Fibroblast of mammary gland (primary cell): ENCODE results near the gene ATCAY.
A peak's percentile ranks its signal among the peaks of the same experiment; 100 is the strongest.

Source experiments
- DNase-seq: peaks from one replicate; pipeline ENCODE4 v3.0.0-alpha.2; 2010; ENCODE audit warnings: low read depth
- H3K4me3 ChIP-seq: 2 replicates; pipeline ENCODE4 v1.5.1; 2011; ENCODE audit warnings: low read depth, mild to moderate bottlenecking, low read length, moderate library complexity; ENCODE audit not compliant: control insufficient read depth
- TF ChIP-seq, protein P1 (sequence below): conservative IDR thresholded peaks from 2 replicates; pipeline ENCODE4 v1.5.1; 2011; ENCODE audit warnings: low read depth, low read length, inconsistent platforms; ENCODE audit not compliant: control insufficient read depth, insufficient read depth

The ATCAY gene

DNA sequence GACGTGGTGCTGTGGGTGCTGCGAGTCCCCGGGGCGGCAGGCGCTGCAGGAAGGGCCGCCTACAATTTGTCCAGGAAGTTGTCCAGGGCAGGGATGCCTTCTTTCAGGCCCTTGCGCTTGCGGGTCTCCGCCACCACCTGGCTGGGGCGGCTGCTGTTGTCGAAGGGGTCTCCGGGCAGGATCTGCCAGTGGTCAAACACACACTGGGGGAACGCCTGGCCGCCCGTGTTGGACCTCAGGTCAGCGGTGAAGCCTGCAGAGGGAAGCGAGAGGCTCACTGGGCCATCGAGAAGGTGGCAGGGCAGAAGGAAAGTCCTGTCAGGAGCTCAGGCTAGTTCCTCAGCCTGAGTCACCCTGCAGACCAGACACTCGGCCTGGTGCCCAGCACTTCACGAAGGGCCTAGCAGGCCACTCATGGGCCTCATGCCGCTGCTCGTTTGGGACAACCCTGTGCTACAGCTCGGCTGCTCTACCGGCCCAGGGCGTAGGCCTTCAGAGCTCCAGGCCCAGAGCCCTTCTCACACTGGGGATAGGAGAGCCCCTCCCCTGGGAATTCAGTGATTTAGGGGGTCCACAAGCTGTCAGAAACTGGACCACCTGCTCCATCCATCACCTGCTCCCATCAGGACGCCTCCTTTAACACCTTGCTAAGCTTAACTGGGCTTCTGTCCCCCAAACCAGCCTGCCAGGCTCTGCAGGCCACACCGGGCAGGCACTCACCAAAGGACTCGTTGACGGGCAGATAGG, 96.2 kb downstream of the ATCAY start:
- no peak overlapping the region for H3K4me3 ChIP-seq
- DNase-seq = peak; percentile 71
- TF ChIP-seq, protein P1, sequence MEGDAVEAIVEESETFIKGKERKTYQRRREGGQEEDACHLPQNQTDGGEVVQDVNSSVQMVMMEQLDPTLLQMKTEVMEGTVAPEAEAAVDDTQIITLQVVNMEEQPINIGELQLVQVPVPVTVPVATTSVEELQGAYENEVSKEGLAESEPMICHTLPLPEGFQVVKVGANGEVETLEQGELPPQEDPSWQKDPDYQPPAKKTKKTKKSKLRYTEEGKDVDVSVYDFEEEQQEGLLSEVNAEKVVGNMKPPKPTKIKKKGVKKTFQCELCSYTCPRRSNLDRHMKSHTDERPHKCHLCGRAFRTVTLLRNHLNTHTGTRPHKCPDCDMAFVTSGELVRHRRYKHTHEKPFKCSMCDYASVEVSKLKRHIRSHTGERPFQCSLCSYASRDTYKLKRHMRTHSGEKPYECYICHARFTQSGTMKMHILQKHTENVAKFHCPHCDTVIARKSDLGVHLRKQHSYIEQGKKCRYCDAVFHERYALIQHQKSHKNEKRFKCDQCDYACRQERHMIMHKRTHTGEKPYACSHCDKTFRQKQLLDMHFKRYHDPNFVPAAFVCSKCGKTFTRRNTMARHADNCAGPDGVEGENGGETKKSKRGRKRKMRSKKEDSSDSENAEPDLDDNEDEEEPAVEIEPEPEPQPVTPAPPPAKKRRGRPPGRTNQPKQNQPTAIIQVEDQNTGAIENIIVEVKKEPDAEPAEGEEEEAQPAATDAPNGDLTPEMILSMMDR = no peak
